GM13977 (cell line): ENCODE data around the gene SAMD11.
A peak's percentile ranks its signal among the peaks of the same experiment; 100 is the strongest.
"Not testable (repeated sequence)": the region's sequence is repeated elsewhere in the genome, so short reads cannot be mapped to it uniquely, and the experiment has no call there.

Experiments
- DNase-seq: peaks from one replicate; pipeline ENCODE4 v3.0.0; 2012; ENCODE audit warnings: low spot score
- in situ Hi-C: fragments of 300-500 bp; cut with MboI; formaldehyde crosslinking; loops from one replicate; pipeline ENCODE4 v1.12.0; 2022; ENCODE audit warnings: low sequenced_read_pairs, low pct_unique_long_range_greater_than_20kb, mixed read lengths, inconsistent platforms; ENCODE audit not compliant: unreplicated experiment
- TF ChIP-seq, protein P1 (sequence below): IDR thresholded peaks from 2 replicates; pipeline ENCODE4 v1.5.1; 2012; ENCODE audit warnings: mild to moderate bottlenecking, control low read depth; ENCODE audit not compliant: insufficient read depth; ENCODE audit errors: extremely low read depth, missing control alignments

Gene SAMD11, protein sequence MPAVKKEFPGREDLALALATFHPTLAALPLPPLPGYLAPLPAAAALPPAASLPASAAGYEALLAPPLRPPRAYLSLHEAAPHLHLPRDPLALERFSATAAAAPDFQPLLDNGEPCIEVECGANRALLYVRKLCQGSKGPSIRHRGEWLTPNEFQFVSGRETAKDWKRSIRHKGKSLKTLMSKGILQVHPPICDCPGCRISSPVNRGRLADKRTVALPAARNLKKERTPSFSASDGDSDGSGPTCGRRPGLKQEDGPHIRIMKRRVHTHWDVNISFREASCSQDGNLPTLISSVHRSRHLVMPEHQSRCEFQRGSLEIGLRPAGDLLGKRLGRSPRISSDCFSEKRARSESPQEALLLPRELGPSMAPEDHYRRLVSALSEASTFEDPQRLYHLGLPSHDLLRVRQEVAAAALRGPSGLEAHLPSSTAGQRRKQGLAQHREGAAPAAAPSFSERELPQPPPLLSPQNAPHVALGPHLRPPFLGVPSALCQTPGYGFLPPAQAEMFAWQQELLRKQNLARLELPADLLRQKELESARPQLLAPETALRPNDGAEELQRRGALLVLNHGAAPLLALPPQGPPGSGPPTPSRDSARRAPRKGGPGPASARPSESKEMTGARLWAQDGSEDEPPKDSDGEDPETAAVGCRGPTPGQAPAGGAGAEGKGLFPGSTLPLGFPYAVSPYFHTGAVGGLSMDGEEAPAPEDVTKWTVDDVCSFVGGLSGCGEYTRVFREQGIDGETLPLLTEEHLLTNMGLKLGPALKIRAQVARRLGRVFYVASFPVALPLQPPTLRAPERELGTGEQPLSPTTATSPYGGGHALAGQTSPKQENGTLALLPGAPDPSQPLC

DNA sequence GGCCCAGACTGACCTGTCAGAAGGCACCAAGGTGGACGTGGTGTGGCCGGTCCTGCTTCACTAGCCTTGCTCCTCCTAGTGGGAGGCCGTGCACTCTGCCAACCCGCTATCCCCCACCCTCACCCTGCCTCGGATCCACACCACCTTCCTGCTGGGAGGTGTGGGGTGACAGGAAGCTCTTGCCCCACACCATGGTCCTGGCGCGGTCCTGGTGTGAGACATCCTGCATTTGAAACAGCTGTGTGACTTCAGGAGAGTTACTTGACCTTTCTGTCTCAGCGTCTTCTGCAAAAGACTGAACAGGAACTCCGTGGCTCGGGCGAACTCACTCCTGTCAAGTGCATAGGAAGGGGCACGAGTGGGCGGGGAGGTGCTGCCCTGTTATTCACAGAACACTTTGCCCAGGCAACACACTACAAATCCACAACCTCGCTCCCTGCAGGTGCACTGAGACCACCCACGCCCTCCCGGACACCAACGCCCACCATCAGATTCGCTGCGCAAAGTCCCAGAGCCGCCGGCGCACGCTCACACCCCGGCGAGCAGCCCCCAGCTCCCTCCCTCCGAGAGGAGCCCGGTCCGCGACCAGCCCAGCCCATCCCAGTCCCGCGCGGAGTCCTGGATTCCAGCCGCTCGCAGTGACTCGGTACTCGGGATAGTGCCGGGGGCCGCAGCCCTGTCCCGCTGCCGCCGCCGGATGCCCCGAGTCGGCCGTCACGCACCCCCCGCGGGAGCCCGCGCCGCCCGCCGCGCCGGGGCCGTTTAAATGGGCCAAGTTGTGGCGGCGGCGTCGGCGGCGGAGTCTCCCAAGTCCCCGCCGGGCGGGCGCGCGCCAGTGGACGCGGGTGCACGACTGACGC is at the start of gene SAMD11:
Gene SAMD11, plus strand, starts transcription at position 793 of the 860 bp plus-strand sequence. CDS start 509 bp downstream, outside the sequence.
- TF ChIP-seq, protein P1, sequence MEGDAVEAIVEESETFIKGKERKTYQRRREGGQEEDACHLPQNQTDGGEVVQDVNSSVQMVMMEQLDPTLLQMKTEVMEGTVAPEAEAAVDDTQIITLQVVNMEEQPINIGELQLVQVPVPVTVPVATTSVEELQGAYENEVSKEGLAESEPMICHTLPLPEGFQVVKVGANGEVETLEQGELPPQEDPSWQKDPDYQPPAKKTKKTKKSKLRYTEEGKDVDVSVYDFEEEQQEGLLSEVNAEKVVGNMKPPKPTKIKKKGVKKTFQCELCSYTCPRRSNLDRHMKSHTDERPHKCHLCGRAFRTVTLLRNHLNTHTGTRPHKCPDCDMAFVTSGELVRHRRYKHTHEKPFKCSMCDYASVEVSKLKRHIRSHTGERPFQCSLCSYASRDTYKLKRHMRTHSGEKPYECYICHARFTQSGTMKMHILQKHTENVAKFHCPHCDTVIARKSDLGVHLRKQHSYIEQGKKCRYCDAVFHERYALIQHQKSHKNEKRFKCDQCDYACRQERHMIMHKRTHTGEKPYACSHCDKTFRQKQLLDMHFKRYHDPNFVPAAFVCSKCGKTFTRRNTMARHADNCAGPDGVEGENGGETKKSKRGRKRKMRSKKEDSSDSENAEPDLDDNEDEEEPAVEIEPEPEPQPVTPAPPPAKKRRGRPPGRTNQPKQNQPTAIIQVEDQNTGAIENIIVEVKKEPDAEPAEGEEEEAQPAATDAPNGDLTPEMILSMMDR, result peak; percentile 3
- DNase-seq, result no peak
- in situ Hi-C loops, result no loop called here

DNA sequence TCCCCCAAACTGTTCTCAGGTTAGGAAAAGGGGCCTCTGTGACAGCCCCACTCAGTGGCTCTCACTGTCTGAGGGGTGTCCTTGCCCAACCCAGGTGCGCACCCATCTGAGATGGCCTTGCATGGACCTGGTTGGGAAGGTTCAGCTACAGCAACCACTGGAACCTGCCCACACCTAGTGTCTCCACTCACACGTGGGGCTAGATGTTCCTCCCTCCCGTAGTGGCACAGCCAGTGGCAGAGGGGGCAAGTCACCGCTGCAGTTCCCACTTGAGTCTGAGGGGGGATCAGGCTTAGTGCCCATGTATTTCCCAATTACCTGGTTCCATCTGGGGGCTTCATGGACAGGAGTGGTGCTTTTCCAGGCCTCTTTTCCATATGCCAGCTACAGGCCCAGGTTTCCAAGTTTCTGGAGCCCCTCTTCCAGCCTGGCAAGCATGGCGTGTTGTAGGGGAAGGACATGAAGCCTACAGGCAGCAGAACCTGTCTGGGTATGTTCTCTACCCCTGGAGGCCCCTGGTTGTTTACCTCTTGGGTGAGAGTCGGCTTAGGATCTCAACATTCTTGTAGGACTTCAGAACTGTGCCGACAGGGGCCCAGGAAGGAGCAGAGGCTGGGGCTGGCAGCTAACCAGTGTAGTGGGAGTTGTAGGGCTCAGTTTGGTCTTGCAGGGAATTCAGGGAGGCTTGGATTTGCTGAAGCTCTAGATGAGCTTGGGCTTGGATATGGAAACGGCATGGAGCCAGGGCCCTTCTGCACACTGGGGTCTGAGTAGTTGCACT is 47.1 kb upstream of the SAMD11 start:
- DNase-seq, in situ Hi-C loops: not testable (repeated sequence)

DNA sequence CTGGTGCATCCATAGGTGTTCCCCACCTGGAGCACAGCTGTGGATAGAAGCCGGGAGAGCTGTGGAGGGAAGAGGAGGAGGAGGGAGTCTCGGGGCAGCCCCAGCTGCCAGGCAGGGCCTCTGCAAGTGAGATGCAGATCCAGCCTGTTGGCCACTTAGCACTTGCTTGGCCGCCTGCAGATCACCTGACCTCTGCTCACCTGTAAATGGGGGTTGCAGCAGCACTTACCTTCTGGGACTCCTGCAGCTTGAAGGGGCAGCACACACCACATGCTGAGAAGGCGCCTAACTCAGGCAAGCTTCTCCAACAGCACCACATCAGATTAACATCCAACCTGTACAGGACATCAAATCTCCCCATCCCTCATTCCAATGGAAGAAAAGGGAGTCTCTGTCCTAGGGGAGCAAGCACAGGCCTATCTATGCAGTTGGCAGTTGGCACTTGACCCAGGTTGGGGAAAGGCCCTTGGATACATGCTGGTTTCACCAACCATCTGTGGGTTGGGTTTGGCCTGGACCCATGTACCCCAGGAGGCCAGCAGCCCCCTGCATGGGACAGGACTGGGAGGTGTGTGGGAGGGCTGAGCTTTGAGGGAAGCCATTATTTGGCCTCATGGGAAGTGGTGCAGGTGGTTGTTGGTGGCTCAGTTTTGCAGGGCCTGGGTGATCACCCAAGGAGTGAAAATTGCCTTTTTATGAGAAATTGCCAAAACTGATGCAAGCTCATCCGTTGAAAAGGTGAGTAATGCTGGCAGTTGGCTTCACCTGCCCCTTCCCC is 46.3 kb upstream of the SAMD11 start:
- DNase-seq, in situ Hi-C loops: not testable (repeated sequence)

DNA sequence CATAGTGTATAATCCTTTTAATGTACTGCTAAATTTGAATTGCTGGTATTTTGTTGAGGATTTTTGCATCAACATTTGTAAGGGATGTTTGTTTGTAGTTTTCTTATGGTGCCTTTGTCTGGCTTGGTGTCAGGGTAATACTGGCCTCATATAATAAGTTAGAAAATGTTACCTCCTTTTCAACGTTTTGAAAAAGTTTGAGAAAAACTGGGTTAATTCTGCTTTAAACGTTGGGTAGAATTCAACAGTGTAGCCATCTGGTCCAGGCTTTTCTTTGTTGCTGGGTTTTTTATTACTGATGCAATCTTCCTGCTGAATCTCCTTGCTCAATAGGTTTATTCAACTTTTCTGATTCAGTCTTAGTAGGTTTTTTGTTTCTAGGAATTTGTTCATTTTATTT is 43.2 kb upstream of the SAMD11 start:
- in situ Hi-C loops, result not testable (repeated sequence)

DNA sequence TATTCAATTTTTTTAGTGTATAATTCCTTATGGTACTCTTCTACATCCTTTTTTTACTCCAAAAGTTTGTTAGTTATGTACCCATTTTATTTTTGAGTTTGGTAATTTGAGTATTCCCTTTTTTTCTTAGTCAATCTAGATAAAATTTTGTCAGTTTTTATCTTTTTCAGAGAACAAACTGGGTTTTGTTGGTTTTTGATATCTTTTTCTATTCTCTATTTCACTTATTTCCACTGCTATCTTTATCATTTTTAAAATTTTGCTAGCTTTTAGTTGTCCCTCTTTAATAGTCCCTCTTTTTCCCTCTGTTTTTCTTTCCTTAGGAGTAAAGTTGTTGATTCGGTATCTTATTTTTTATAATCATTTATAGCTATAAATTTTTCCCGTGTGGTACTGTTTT is 42.8 kb upstream of the SAMD11 start:
- DNase-seq, result not testable (repeated sequence)

More for the DNA sequence above, 43.2 kb upstream of the SAMD11 start:
- DNase-seq, result not testable (repeated sequence)

DNA sequence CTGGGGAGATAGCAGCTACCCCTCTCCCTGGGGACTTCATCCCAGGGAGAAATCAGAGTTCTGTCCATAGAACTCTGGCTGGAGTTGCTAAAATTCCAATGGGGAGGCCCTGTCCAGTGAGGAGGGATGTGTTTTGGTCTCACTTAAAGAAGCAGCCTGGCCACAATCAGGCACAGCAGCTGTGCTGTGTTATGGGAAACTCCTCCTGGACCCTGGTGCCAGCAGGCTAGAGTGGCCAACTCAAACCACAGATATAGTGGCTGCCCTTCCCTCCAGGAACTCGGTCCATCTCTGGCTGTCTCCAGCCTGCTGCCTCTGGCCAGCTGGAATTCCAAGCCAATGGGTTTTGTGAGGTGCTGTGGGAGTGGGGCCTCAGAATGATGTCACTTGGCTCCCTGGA is 37.4 kb upstream of the SAMD11 start:
- no peak for DNase-seq
- in situ Hi-C loops, result no loop called here
- TF ChIP-seq, protein P1, result no peak

More for the DNA sequence above, 42.8 kb upstream of the SAMD11 start:
- in situ Hi-C loops, result not testable (repeated sequence)

DNA sequence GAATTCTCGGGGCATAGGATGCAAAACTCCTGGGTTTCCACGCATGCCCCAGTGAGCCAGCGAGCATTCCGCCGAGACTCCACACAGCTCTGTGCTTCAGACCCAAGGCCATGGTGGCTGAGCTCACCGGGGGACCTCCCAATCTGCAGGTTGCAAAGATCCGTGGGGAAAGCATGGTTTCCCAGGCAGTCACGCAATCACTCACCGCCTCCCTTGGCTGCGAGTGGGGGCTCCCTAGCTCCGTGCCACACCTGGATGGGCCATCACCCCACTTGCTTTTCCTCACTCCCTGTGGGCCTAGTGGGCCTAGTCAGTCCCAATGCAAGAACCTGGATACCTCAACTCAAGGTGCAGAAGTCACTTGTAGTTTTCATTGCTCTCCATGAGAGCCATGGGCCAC is 37.0 kb upstream of the SAMD11 start:
- in situ Hi-C loops, result no loop called here
- TF ChIP-seq, protein P1, result no peak
- DNase-seq, result no peak
